HG03045 (cell line): ENCODE results near the gene GOLGA6L9.
"Not testable (repeated sequence)": the region's sequence is repeated elsewhere in the genome, so short reads cannot be mapped to it uniquely, and the experiment has no call there.

Experiments used
- ATAC-seq: cut with Tn5 transposase; IDR thresholded peaks from one replicate; pipeline ENCODE4 v1.9.1; 2021; ENCODE audit warnings: mild to moderate bottlenecking, moderate library complexity; ENCODE audit not compliant: unreplicated experiment

GOLGA6L9 gene, protein sequence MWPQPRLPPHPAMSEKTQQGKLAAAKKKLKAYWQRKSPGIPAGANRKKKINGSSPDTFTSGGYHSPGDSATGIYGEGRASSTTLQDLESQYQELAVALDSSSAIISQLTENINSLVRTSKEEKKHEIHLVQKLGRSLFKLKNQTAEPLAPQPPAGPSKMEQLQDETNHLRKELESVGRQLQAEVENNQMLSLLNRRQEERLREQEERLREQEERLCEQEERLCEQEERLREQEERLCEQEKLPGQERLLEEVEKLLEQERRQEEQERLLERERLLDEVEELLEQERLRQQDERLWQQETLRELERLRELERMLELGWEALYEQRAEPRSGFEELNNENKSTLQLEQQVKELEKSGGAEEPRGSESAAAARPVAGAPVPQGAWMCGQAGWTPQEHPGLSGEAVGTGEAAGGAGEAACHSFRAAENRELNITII

GRCh38 chr15:82429693-82430092 is at the start of gene GOLGA6L9:
TSS of gene GOLGA6L9 (plus strand) at chr15:82429816. CDS start at chr15:82430080, 264 bp downstream.
- not testable (repeated sequence) for ATAC-seq

- ATAC-seq: not testable (repeated sequence)
Measured at GRCh38 chr15:82381330-82381955, 48.2 kb upstream of the GOLGA6L9 start.

DNA sequence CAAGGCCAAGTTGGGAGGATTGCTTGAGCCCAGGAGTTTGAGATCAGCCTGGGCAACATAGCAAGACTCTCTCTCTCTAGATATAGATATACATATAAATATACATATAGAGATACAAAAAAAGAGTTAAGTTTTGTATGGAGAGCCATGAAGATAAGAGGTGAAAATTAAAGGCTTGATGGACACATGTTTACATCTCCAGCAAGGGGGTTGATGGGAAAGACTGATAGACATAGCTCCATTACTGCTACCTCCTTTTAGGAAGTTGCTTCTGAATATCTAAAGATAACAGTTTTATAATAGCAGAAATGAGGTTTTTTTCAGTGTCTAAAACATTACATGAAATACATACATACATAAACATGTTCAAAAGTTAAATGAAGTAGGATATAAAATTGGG is 42.4 kb upstream of the GOLGA6L9 start:
- not testable (repeated sequence) for ATAC-seq

- not testable (repeated sequence) for ATAC-seq
Measured at GRCh38 chr15:82390152-82390551, 39.5 kb upstream of the GOLGA6L9 start.

DNA sequence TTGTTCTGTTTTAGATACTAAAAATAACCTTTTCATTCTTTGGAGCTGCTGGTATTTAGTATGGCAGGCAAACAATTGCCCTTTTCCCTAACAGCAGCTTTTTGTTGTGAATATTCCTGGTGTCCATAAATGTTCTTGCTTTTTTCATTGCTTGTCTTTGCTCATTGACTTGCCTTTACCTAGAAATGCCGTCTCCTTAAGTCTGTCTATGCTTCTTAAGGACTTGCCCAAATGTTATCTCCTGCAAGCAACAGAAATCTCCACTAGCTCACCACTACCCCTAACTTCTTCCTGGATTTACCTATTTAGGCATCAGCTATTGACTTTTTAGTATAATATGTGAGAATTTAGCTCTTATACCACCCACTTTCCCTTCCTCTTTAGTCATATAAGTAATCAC is 37.5 kb upstream of the GOLGA6L9 start:
- not testable (repeated sequence) for ATAC-seq

- no peak for ATAC-seq
Measured at GRCh38 chr15:82393671-82394070, 35.9 kb upstream of the GOLGA6L9 start.

DNA sequence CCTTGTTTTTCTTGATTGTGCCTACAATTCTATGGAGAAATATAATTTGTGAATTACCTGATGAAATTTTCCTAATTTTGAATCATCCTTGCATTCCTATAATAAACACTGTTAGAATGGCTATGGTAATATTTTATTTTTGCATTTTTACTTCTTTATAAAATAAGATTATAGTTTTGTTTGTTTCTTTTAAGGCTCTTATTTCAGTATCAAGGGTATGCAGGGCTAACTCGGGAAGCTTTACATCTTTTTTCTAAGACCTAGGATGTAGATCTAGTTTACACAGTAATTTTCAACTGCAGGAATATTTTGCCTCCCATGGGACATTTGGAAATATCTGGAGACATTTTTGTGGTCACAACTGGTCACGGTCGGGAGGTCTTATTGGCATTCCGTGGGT is 33.8 kb upstream of the GOLGA6L9 start:
- ATAC-seq: not testable (repeated sequence)

- no peak for ATAC-seq
Measured at GRCh38 chr15:82397817-82398216, 31.8 kb upstream of the GOLGA6L9 start.

GRCh38 chr15:82398785-82399184 is 30.8 kb upstream of the GOLGA6L9 start:
- ATAC-seq: no peak

- ATAC-seq: not testable (repeated sequence)
Measured at GRCh38 chr15:82399366-82400103, 30.1 kb upstream of the GOLGA6L9 start.

DNA sequence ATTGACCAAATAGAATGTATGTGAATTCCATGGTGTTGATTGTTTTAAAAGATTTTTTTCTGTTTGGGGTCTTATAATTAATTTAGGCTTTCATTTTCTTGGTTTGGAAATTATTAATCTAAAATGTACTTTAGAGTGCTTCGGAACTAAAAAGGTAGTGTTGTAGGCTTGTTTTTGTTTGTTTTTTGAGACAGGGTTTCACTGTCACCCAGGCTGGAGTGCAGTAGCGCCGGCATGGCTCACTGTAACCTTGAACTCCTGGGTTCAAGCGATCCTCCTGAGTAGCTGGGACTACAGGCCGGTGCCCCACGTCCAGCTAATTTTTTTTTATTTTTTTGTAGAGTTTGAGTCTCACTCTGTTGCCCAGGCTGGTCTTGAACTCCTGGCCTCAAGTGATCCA is 27.7 kb upstream of the GOLGA6L9 start:
- ATAC-seq: not testable (repeated sequence)

DNA sequence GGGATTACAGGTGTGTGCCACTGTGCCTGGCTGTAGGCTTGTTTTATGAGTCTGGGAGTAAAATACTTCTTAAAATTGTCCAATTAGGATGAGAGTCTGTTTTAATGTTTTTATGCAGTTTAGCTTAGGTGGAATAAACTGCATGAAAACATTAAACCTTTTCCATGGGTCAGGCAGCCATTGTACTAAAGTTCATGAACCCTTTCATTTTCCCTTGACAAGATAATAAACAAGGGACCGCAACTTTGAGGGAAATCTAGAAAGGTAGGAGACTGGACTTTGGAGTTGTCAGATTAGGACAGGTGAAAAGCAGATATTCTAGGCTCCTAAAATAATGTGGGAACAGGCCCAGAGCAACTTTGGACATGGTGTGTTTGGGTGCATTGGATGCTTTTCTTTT is 27.3 kb upstream of the GOLGA6L9 start:
- not testable (repeated sequence) for ATAC-seq

DNA sequence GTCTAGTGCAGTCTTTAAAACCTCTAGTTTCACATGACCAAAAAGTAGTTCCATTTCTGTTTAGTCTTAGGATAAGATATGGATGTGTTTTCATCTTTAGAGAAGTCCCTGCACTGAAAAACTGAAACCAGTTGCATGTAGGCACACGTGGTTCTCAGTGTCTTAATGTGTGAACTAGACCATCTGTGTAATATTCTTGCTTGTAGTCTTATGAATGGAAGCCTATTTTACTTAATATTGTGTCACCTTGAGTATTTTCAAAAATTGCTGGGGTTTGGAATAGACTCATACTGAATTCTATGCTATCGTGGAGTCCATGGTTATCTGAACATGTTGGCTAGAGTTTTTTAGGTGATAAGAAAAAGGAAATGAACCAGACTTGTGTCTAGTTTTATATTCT is 23.4 kb upstream of the GOLGA6L9 start:
- ATAC-seq: not testable (repeated sequence)

DNA sequence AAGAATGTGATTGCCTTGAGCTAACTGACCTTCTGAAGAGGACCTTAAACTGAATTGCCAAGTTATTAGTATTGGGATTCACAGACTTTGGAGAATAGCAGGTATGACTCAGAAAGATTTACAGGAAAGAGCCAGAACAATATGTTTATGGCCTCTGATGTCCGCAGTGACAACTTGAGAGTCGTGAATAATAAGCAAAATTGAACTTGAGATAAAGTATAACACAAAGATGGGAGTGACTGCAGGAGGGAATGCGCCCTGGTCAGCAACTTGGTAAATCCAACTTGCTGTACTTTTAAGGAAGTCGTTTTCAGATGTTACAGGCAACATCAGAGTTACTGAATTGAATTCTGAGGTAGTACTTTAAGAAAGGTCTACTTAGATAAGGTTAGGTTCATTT is 19.3 kb upstream of the GOLGA6L9 start:
- not testable (repeated sequence) for ATAC-seq

DNA sequence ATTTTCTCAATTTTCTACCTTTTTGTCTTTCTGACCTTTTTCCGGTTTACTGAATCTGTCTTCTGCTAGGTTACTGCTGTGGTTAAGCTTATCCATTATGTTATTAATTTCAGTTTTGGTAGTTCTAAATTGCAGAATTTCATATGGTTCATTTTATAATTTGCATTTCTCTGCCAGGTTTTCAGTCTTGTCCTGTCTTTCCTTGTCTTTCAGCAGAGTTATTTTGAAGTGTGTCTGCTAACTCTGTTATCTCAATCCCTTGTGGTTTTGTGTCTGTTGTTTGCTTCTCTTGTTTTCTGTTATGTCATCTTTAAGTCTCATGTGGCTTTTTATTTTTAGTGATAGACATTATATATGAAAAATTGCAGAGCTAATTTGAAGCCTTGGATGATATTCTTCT is 18.0 kb upstream of the GOLGA6L9 start:
- ATAC-seq: not testable (repeated sequence)

- ATAC-seq: not testable (repeated sequence)
Measured at GRCh38 chr15:82414525-82415191, 15.0 kb upstream of the GOLGA6L9 start.

DNA sequence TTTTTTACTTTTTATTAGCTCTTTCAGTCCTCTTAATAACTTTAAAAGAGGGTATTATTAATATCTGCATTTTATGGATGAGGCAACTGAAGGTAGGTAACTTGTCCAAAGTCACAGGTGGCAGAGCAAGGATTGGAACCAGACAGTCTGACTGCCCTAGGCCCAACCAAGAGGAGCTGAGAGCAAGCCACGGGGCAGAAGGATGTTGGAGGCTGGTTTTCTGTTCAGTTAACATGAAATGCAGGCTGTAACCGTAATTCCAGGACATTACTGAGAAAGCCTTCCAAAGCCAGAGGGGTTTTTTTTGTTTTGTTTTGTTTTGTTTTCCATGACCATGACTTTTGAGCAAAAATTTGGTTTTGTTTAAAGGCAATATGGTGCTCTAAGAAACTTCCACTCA is 9.1 kb upstream of the GOLGA6L9 start:
- ATAC-seq: not testable (repeated sequence)

DNA sequence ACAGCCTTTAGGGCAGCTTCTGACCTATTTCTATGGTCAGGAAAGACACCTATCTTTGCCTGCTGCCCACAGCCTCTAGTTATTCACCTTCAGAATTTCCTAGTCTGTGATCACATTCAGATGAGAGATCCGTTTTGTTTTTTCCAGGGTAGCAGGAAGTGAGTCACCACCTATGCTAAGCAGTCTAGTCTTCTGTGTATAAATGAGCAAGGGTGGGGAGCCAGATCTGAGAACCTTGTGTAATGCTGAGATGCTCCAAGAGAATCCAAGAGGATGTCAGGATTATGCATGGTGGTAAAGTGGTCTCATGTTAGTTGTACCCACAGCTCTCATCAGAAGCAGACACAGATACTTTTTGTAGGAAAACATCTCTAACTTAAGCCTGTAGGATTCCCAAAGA is 8.7 kb upstream of the GOLGA6L9 start:
- not testable (repeated sequence) for ATAC-seq

DNA sequence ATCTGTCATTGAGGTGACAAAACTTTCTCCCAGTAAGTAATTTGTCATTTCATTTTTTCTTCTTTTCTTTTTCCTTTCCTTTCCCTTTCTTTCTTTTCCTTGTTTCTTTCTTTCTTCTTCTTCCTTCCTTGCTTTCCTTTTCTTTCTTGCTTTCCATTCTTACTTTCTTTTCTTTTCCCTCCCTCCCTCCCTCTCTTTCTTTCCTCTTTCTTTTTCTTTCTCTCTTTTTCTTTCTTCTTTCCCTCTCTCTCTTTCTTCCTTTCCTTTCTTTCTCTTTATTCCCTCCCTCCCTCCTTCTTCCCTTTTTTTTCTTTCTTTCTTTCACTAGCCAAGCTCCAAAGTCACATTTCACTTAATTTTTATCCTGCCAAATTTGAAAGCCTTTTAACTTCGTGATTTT is 2.5 kb upstream of the GOLGA6L9 start:
- ATAC-seq: not testable (repeated sequence)

DNA sequence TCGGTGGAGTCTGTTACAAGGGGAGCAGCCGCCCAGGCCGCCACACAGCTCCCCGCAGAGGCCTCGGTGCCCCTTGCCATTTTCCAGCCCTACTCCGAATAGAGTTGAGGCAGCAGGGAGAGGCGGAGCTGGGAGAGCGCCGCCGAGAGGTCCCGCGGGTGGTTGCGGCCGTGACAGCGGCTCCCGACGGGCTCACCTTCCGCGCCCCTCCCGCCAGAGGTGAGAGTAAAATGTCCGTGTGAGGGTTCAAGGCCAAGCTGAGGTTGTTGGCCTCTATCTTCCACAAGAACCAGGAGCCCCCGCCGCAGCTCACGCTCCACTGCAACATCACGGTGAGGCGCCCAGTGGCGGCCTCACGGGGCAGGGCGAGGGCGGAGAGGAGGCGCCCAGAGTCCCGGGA is 15.8 kb downstream of the GOLGA6L9 start:
- not testable (repeated sequence) for ATAC-seq

- ATAC-seq: not testable (repeated sequence)
Measured at GRCh38 chr15:82457336-82457735, 27.7 kb downstream of the GOLGA6L9 start.
